ENCODE data around the gene IRX2. TPM values are rescaled to one million over a fixed set of nuclear protein-coding genes. Genes with fewer than 3 reads are reported as not detected.

The IRX2 gene
- polyA plus RNA-seq, 1 donor from 2014 or later, result 0.95 TPM

- no peak for TF ChIP-seq TAF1 (IDR thresholded peaks at IDR 0.05; ENCODE audit: low read depth)
- TF ChIP-seq REST (IDR thresholded peaks at IDR 0.05; ENCODE audit: borderline replicate concordance), result no peak
- no peak for TF ChIP-seq CTCF (IDR thresholded peaks at IDR 0.05; ENCODE audit: poor library complexity, severe bottlenecking)
- TF ChIP-seq EZH2 (IDR thresholded peaks at IDR 0.05; ENCODE audit: borderline replicate concordance, insufficient read depth, low read length, poor library complexity, severe bottlenecking), result no peak
- TF ChIP-seq EP300 (conservative IDR thresholded peaks at IDR 0.05; ENCODE audit: poor library complexity, severe bottlenecking), result no peak
- no peak for TF ChIP-seq SMC3 (conservative IDR thresholded peaks at IDR 0.05; ENCODE audit: poor library complexity)
- no peak for TF ChIP-seq MXI1 (conservative IDR thresholded peaks at IDR 0.05; ENCODE audit: poor library complexity, severe bottlenecking)
- TF ChIP-seq POLR2AphosphoS5 (IDR thresholded peaks at IDR 0.05), result no peak
- no peak for TF ChIP-seq RAD21 (conservative IDR thresholded peaks at IDR 0.05)
- Histone ChIP-seq H2AFZ (ENCODE audit: low read depth, low read length) (no peak overlapping the region), H3F3A (ENCODE audit: insufficient read depth, low read length, poor library complexity, severe bottlenecking) (no peaks in the 10 kb centered on the region), H3K27ac (ENCODE audit: low read length) (no peak overlapping the region), H3K9ac (ENCODE audit: low read length) (no peak overlapping the region), H4K20me1 (ENCODE audit: insufficient read depth) (no peaks in the 10 kb centered on the region), H3K4me2 (ENCODE audit: low read length) (no peak overlapping the region), H3K36me3 (ENCODE audit: insufficient read depth, low read length) (no peaks in the 10 kb centered on the region), H3K9me2 (ENCODE audit: insufficient read depth, low read length) (no peaks in the 10 kb centered on the region), H3K27me3 (ENCODE audit: insufficient read depth, low read depth, low read length) (no peaks in the 10 kb centered on the region), H3K79me2 (replicated peaks; ENCODE audit: insufficient read depth, low read length) (no peaks in the 10 kb centered on the region), H3K9me3 (ENCODE audit: low read length) (no peaks in the 10 kb centered on the region), H3K4me3 (ENCODE audit: low read length) (no peak overlapping the region)
These were observed 47.9 kb downstream of the IRX2 start for GRCh38 chr5:2703615-2704014.

GRCh38 chr5:2703041-2703440, 48.4 kb downstream of the IRX2 start:
- Histone ChIP-seq H3K27ac (ENCODE audit: low read length) (no peak overlapping the region), H3K4me2 (ENCODE audit: low read length) (no peak overlapping the region), H3F3A (ENCODE audit: insufficient read depth, low read length, poor library complexity, severe bottlenecking) (no peaks in the 10 kb centered on the region), H3K36me3 (ENCODE audit: insufficient read depth, low read length) (no peaks in the 10 kb centered on the region), H3K9me3 (ENCODE audit: low read length) (no peaks in the 10 kb centered on the region), H4K20me1 (ENCODE audit: insufficient read depth) (no peaks in the 10 kb centered on the region), H3K4me3 (ENCODE audit: low read length) (no peak overlapping the region), H3K9ac (ENCODE audit: low read length) (no peak overlapping the region), H2AFZ (ENCODE audit: low read depth, low read length) (no peak overlapping the region), H3K79me2 (replicated peaks; ENCODE audit: insufficient read depth, low read length) (no peaks in the 10 kb centered on the region), H3K27me3 (ENCODE audit: insufficient read depth, low read depth, low read length) (no peaks in the 10 kb centered on the region), H3K9me2 (ENCODE audit: insufficient read depth, low read length) (no peaks in the 10 kb centered on the region)
- TF ChIP-seq CTCF (IDR thresholded peaks at IDR 0.05; ENCODE audit: poor library complexity, severe bottlenecking) (no peak), RAD21 (conservative IDR thresholded peaks at IDR 0.05) (no peak), SMC3 (conservative IDR thresholded peaks at IDR 0.05; ENCODE audit: poor library complexity) (no peak), EP300 (conservative IDR thresholded peaks at IDR 0.05; ENCODE audit: poor library complexity, severe bottlenecking) (no peak), POLR2AphosphoS5 (IDR thresholded peaks at IDR 0.05) (no peak), TAF1 (IDR thresholded peaks at IDR 0.05; ENCODE audit: low read depth) (no peak), EZH2 (IDR thresholded peaks at IDR 0.05; ENCODE audit: borderline replicate concordance, insufficient read depth, low read length, poor library complexity, severe bottlenecking) (no peak), MXI1 (conservative IDR thresholded peaks at IDR 0.05; ENCODE audit: poor library complexity, severe bottlenecking) (no peak), REST (IDR thresholded peaks at IDR 0.05; ENCODE audit: borderline replicate concordance) (no peak)

Data from neural cell (in vitro differentiated cells).